HG03442 (cell line): Measurements from ENCODE around the gene HEBP1.

Experiments used
- ATAC-seq: cut with Tn5 transposase; IDR thresholded peaks from one replicate; pipeline ENCODE4 v1.9.1; 2021; ENCODE audit warnings: mild to moderate bottlenecking, moderate library complexity; ENCODE audit not compliant: unreplicated experiment

The HEBP1 gene

GRCh38 chr12:12992418-12993130 lies 7.5 kb downstream of the HEBP1 start:
- ATAC-seq: no peak

- ATAC-seq: no peak
These were observed 9.2 kb downstream of the HEBP1 start for GRCh38 chr12:12990700-12991468.

- ATAC-seq: no peak
These were observed 12.6 kb downstream of the HEBP1 start for GRCh38 chr12:12987421-12987820.

- no peak for ATAC-seq
These were observed 13.2 kb downstream of the HEBP1 start for GRCh38 chr12:12986775-12987331.

- no peak for ATAC-seq
These were observed 14.2 kb downstream of the HEBP1 start for GRCh38 chr12:12985817-12986408.

- no peak for ATAC-seq
These were observed 15.9 kb downstream of the HEBP1 start for GRCh38 chr12:12984149-12984548.

GRCh38 chr12:12983420-12984035 lies 16.5 kb downstream of the HEBP1 start:
- no peak for ATAC-seq

GRCh38 chr12:12982331-12982730 lies 17.7 kb downstream of the HEBP1 start:
- ATAC-seq: no peak

GRCh38 chr12:12979731-12980259 lies 20.3 kb downstream of the HEBP1 start:
- ATAC-seq: no peak

- ATAC-seq: no peak
These were observed 20.9 kb downstream of the HEBP1 start for GRCh38 chr12:12979126-12979525.

GRCh38 chr12:12977231-12977630 lies 22.8 kb downstream of the HEBP1 start:
- ATAC-seq: no peak

GRCh38 chr12:12976366-12976765 lies 23.7 kb downstream of the HEBP1 start:
- ATAC-seq: no peak

GRCh38 chr12:12975322-12976077 lies 24.6 kb downstream of the HEBP1 start:
- ATAC-seq: no peak

GRCh38 chr12:12974211-12974610 lies 25.9 kb downstream of the HEBP1 start:
- ATAC-seq: no peak

- ATAC-seq: no peak
These were observed 27.0 kb downstream of the HEBP1 start for GRCh38 chr12:12973019-12973418.

GRCh38 chr12:12965836-12966235 lies 34.2 kb downstream of the HEBP1 start:
- ATAC-seq: no peak

- ATAC-seq: no peak
These were observed 35.8 kb downstream of the HEBP1 start for GRCh38 chr12:12964255-12964654.

- no peak for ATAC-seq
These were observed 39.3 kb downstream of the HEBP1 start for GRCh38 chr12:12960639-12961209.

GRCh38 chr12:12958886-12959285 lies 41.2 kb downstream of the HEBP1 start:
- ATAC-seq: no peak
